ENCODE data around the gene ZXDC.

DNA sequence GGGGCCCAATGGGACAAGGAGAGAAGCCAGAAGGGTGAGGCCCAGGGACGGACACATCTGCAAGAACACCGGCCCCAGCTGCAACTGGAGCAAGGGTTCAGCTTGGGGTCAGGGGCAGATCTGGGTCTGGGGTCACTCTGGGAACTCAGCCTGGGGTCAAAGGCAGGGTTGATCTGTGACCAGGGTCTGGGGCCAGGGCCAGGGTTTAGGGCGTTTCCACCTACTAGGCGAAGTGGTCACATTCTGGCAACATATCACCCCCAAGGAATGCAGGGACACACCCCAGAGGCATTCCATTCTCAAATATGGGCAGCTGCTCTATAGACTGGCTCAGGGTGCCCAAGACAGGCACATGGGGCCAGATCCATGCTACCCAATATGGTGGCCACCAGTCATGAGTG is 32.9 kb upstream of the ZXDC start:
- no peak for TF ChIP-seq YY1 (IDR thresholded peaks at IDR 0.05; ENCODE audit: insufficient read depth, insufficient read length)
- no peak for TF ChIP-seq SUZ12 (IDR thresholded peaks at IDR 0.05; ENCODE audit: extremely low read depth, insufficient read depth, insufficient read length)
